MM.1S (cell line): ENCODE data around the gene ERC2.

Experiments used
- DNase-seq: peaks from one replicate; pipeline ENCODE4 v3.0.0-alpha.2; 2015
- H2AFZ ChIP-seq: fragments of 300-600 bp; sonication (generic); 2 replicates; pipeline ENCODE4 v1.6.0; 2016; ENCODE audit warnings: antibody characterized with exemption, low read length
- H3F3A ChIP-seq: fragments of 300-600 bp; sonication (generic); 2 replicates; pipeline ENCODE4 v1.6.1; 2016; ENCODE audit warnings: mild to moderate bottlenecking, antibody characterized with exemption, low read length, moderate library complexity, mixed read lengths; ENCODE audit not compliant: insufficient read depth
- H3K27ac ChIP-seq: fragments of 300-600 bp; sonication (generic); 2 replicates; pipeline ENCODE4 v1.5.1; 2016; ENCODE audit warnings: mild to moderate bottlenecking, low read length
- H3K27me3 ChIP-seq: fragments of 300-600 bp; sonication (generic); replicated peaks from 2 replicates; pipeline ENCODE4 v1.6.0; 2016; ENCODE audit warnings: low read length; ENCODE audit not compliant: insufficient read depth
- H3K36me3 ChIP-seq: fragments of 300-600 bp; sonication (generic); replicated peaks from 2 replicates; pipeline ENCODE4 v1.6.1; 2016; ENCODE audit warnings: mild to moderate bottlenecking, low read length, mixed read lengths; ENCODE audit not compliant: insufficient read depth
- H3K4me1 ChIP-seq: fragments of 300-600 bp; sonication (generic); 2 replicates; pipeline ENCODE4 v1.6.1; 2016; ENCODE audit warnings: low read length, mixed read lengths
- H3K4me2 ChIP-seq: fragments of 300-600 bp; sonication (generic); 2 replicates; pipeline ENCODE4 v1.6.0; 2016; ENCODE audit warnings: low read depth, low read length
- H3K4me3 ChIP-seq: fragments of 300-600 bp; sonication (generic); 2 replicates; pipeline ENCODE4 v1.5.1; 2016; ENCODE audit warnings: low read length, mixed read lengths
- H3K79me2 ChIP-seq: fragments of 300-600 bp; sonication (generic); 2 replicates; pipeline ENCODE4 v1.6.1; 2016; ENCODE audit warnings: mixed run types, low read length, mixed read lengths
- H3K9ac ChIP-seq: fragments of 300-600 bp; sonication (generic); 2 replicates; pipeline ENCODE4 v1.6.1; 2016; ENCODE audit warnings: low read length, mixed read lengths
- H3K9me2 ChIP-seq: fragments of 300-600 bp; sonication (generic); replicated peaks from 2 replicates; pipeline ENCODE4 v1.6.1; 2016; ENCODE audit warnings: mild to moderate bottlenecking, low read length, mixed read lengths; ENCODE audit not compliant: insufficient read depth
- H3K9me3 ChIP-seq: fragments of 300-600 bp; sonication (generic); replicated peaks from 2 replicates; pipeline ENCODE4 v1.6.1; 2016; ENCODE audit warnings: mild to moderate bottlenecking, low read length, mixed read lengths; ENCODE audit not compliant: insufficient read depth
- H4K20me1 ChIP-seq: fragments of 300-600 bp; sonication (generic); 2 replicates; pipeline ENCODE4 v1.6.1; 2016; ENCODE audit warnings: mild to moderate bottlenecking, low read length, moderate library complexity, mixed read lengths; ENCODE audit not compliant: insufficient read depth
- CTCF ChIP-seq: fragments of 300-600 bp; sonication (generic); IDR thresholded peaks from 2 replicates; pipeline ENCODE4 v1.5.1; 2016; ENCODE audit warnings: antibody characterized with exemption, low read length, mixed read lengths
- EZH2 ChIP-seq: fragments of 300-600 bp; sonication (generic); optimal IDR thresholded peaks from 2 replicates; pipeline ENCODE3; 2017; ENCODE audit warnings: low read depth, mild to moderate bottlenecking, antibody characterized with exemption, low read length, mixed read lengths
- EZH2phosphoT487 ChIP-seq: fragments of 300-600 bp; sonication (generic); IDR thresholded peaks from 2 replicates; pipeline ENCODE4 v1.6.1; 2018; ENCODE audit warnings: antibody characterized with exemption, low read length

ERC2 gene

GRCh38 chr3:55473788-55474187 is 994.5 kb downstream of the ERC2 start:
- no peaks in the 10 kb centered on the region for H3F3A ChIP-seq
- no peaks in the 10 kb centered on the region for H3K36me3 ChIP-seq
- H3K4me2 ChIP-seq = no peak overlapping the region
- no peak for DNase-seq
- H4K20me1 ChIP-seq = no peaks in the 10 kb centered on the region
- H3K4me3 ChIP-seq = no peak overlapping the region
- TF ChIP-seq EZH2phosphoT487 = no peak
- TF ChIP-seq CTCF = no peak
- no peak for TF ChIP-seq EZH2
- no peak overlapping the region for H3K27ac ChIP-seq
- no peak overlapping the region for H3K9ac ChIP-seq
- H2AFZ ChIP-seq = no peak overlapping the region
- no peaks in the 10 kb centered on the region for H3K79me2 ChIP-seq
- H3K9me2 ChIP-seq = no peaks in the 10 kb centered on the region
- no peaks in the 10 kb centered on the region for H3K4me1 ChIP-seq
- no peaks in the 10 kb centered on the region for H3K27me3 ChIP-seq
- H3K9me3 ChIP-seq = no peaks in the 10 kb centered on the region

- Histone ChIP-seq H2AFZ (no peak overlapping the region), H3K36me3 (no peaks in the 10 kb centered on the region), H3K9ac (no peak overlapping the region), H3K4me3 (no peak overlapping the region), H3K27ac (no peak overlapping the region), H3K79me2 (no peaks in the 10 kb centered on the region), H3F3A (no peaks in the 10 kb centered on the region), H3K4me2 (no peak overlapping the region), H3K27me3 (no peaks in the 10 kb centered on the region), H4K20me1 (no peaks in the 10 kb centered on the region), H3K9me3 (no peaks in the 10 kb centered on the region), H3K9me2 (no peaks in the 10 kb centered on the region), H3K4me1 (no peaks in the 10 kb centered on the region)
- TF ChIP-seq EZH2phosphoT487 (no peak), EZH2 (no peak), CTCF (no peak)
- DNase-seq = no peak
These were observed 996.6 kb downstream of the ERC2 start for GRCh38 chr3:55471522-55472280.

DNA sequence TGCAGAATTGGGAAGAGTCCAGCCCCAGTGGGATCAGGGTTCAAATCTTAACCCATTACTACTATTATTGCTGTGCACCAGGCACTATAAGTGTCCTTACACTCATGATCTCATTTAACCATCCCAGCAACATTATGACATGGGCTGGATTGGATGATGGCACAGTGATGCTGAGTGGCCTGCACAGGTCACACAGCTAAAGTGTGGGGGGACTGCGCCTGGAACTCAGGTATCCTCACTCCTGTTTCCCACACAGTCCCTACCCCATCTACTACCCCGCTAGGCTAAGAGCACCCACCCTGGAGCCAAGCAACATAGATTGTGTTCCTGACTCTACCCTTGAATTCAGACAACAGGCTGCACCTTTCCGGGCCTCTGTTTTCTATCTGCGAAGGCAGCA is 997.2 kb downstream of the ERC2 start:
- H3K9ac ChIP-seq = no peak overlapping the region
- no peaks in the 10 kb centered on the region for H4K20me1 ChIP-seq
- H3K79me2 ChIP-seq = no peaks in the 10 kb centered on the region
- no peaks in the 10 kb centered on the region for H3K9me3 ChIP-seq
- no peaks in the 10 kb centered on the region for H3F3A ChIP-seq
- H3K4me3 ChIP-seq = no peak overlapping the region
- H3K27ac ChIP-seq = no peak overlapping the region
- H3K4me2 ChIP-seq = no peak overlapping the region
- DNase-seq = no peak
- no peaks in the 10 kb centered on the region for H3K27me3 ChIP-seq
- no peaks in the 10 kb centered on the region for H3K9me2 ChIP-seq
- TF ChIP-seq CTCF = no peak
- TF ChIP-seq EZH2phosphoT487 = no peak
- no peak for TF ChIP-seq EZH2
- no peaks in the 10 kb centered on the region for H3K4me1 ChIP-seq
- H2AFZ ChIP-seq = no peak overlapping the region
- H3K36me3 ChIP-seq = no peaks in the 10 kb centered on the region
